ENCODE results near the gene HEATR9. TPM values are rescaled to one million over a fixed set of nuclear protein-coding genes. Genes with fewer than 3 reads are reported as not detected.
A peak's percentile ranks its signal among the peaks of the same experiment; 100 is the strongest.

Gene HEATR9
- total RNA-seq, 6 experiments from 2014 or later: not detected

DNA sequence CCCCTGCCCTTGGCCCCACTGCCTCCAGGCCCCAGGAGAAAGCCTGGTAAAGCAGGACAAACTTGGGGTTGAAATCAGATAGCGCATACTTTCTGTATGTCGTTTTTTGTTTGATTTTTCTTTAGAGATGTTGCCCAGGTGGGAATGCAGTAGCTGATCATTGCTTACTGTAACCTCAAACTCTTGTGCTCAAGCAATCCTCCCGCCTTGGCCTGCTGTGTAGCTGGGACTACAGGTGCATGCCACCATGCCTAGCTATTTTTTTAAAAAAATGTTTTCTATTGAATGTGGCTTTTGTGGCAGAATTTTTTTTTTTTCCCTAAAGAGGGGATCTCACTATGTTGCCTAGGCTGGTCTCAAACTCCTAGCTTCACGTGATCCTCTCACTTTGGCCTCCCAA lies 22.6 kb upstream of the HEATR9 start:
- TF ChIP-seq CTCF (IDR thresholded peaks at IDR 0.05) (no peak), POLR2A (IDR thresholded peaks at IDR 0.05) (no peak)
- H3K36me3 ChIP-seq: no peaks in the 10 kb centered on the region
- H3K9me3 ChIP-seq: no peaks in the 10 kb centered on the region
- 84% methylated on average over 4 of the region's 4 CpGs for WGBS (ENCODE audit: insufficient coverage, low coverage, low lambda C conversion rate, missing lambda C conversion rate)
- intact Hi-C loops (cut with DNase I): no loop called here
- H3K27ac ChIP-seq: no peak overlapping the region
- H3K4me3 ChIP-seq: no peak overlapping the region
- ATAC-seq (no peak), DNase-seq (no peak)
- H3K27me3 ChIP-seq: no peaks in the 10 kb centered on the region
- peaks cover 0 to 6% (median 0%) of the 10 kb centered on the region in 4 donors for H3K4me1 ChIP-seq

- 82% methylated on average over 3 of the region's 4 CpGs for WGBS (ENCODE audit: insufficient coverage, low coverage, low lambda C conversion rate, missing lambda C conversion rate)
- H3K27ac ChIP-seq: no peak overlapping the region
- TF ChIP-seq CTCF (IDR thresholded peaks at IDR 0.05) (no peak), POLR2A (IDR thresholded peaks at IDR 0.05) (no peak)
- intact Hi-C loops (cut with DNase I): no loop called here
- H3K27me3 ChIP-seq: no peaks in the 10 kb centered on the region
- H3K9me3 ChIP-seq: no peaks in the 10 kb centered on the region
- H3K36me3 ChIP-seq: no peaks in the 10 kb centered on the region
- no peak overlapping the region for H3K4me3 ChIP-seq
- ATAC-seq (peak; percentile 15 to 69 (median 56)), DNase-seq (peak in 1 of 3 donors; percentile 57)
- peaks cover 0 to 6% (median 0%) of the 10 kb centered on the region in 4 donors for H3K4me1 ChIP-seq
Observed at GRCh38 chr17:35890774-35891155, 22.1 kb upstream of the HEATR9 start.

DNA sequence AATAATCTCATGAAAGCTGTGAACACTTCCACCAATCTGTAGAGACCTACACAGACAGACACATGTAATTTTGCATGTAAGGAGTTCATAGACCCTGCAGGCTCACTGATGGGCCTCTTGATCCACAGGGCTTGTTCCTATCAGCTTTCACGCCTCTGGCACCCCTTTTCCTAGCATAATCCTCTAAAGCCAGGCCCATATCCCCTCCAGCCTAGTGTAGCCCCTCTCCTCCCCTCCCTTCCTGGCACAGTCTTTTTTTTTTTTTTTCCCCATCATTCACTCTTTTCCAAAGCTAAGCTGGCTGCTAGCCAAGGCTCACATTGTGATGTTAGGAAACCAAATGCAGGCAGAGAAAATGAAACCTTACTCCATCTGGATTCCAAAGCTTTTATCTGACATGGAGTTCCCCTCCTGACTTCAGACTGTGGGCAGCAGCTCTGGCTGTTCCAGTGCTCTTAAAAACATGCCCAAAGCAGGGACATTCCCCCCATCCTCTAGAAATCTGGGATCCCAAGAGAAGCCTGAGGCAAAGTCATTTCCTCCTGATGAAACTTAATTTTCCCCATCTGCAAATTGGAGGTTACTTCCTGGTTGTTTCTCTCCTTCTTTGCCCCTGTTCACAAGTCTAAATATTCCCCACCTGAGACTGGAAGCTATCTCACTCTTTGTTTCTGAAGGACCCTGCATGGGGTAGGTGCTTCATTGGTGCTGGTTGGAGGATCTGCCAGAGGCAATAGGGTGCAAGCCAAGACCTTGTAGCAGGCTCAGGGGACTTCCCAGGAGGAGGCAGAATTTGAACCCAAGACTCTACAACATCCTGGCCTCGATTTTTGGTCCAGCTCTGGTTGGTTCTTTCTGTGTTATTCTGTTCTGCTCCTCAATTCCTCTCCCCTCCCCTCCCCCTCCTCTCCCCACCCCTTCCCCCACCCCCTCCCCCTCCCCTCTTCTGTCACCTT lies 21.4 kb upstream of the HEATR9 start:
- TF ChIP-seq CTCF (IDR thresholded peaks at IDR 0.05) (no peak), POLR2A (IDR thresholded peaks at IDR 0.05) (no peak)
- WGBS (ENCODE audit: insufficient coverage, low coverage, low lambda C conversion rate, missing lambda C conversion rate): 65% methylated on average over 2 of the region's 2 CpGs
- H3K36me3 ChIP-seq: no peaks in the 10 kb centered on the region
- H3K4me3 ChIP-seq: no peak overlapping the region
- H3K9me3 ChIP-seq: no peaks in the 10 kb centered on the region
- ATAC-seq: peak in 3 of 4 donors; percentile 47 to 85 (median 53)
- peak in 1 of 3 donors; percentile 45 for DNase-seq
- H3K4me1 ChIP-seq: peaks cover 0 to 6% (median 0%) of the 10 kb centered on the region in 4 donors
- intact Hi-C loops (cut with DNase I): no loop called here
- peak overlapping the region in 1 of 3 donors; percentile 24 for H3K27ac ChIP-seq
- H3K27me3 ChIP-seq: no peaks in the 10 kb centered on the region

DNA sequence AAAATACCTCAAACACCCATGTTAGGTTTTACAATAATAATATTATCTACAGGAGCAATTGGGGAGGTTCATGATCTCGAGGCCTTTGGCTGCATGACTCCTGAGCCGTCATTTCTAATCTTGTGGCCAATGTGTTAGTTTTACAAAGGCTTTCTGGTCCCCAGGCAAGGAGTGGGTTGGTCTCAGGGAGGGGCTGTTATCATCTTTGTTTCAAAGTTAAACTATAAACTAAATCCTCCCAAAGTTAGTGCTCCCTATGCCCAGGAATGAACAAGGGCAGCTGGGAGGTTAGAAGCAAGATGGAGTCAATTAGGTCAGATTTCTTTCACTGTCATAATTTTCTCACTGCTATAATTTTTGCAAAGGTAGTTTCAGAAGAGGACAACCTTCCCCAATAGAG lies 20.6 kb upstream of the HEATR9 start:
- no peaks in the 10 kb centered on the region for H3K27me3 ChIP-seq
- H3K9me3 ChIP-seq: no peaks in the 10 kb centered on the region
- ATAC-seq (peak in 2 of 4 donors; percentile 18 to 31), DNase-seq (no peak)
- no peaks in the 10 kb centered on the region for H3K36me3 ChIP-seq
- H3K4me3 ChIP-seq: no peak overlapping the region
- 63% methylated on average over 2 of the region's 2 CpGs for WGBS (ENCODE audit: insufficient coverage, low coverage, low lambda C conversion rate, missing lambda C conversion rate)
- TF ChIP-seq CTCF (IDR thresholded peaks at IDR 0.05) (no peak), POLR2A (IDR thresholded peaks at IDR 0.05) (no peak)
- H3K27ac ChIP-seq: no peak overlapping the region
- intact Hi-C loops (cut with DNase I): no loop called here
- H3K4me1 ChIP-seq: peaks cover 0 to 6% (median 0%) of the 10 kb centered on the region in 4 donors
